NOMO-1 (cell line): ENCODE measurements around the gene GHR.

Experiments
- DNase-seq, 2 experiments: peaks; one replicate each; lab custom pipeline; 2025; ENCODE audit not compliant: unreplicated experiment in 2 of 2; lab: John Stamatoyannopoulos, UW

The GHR gene

DNA sequence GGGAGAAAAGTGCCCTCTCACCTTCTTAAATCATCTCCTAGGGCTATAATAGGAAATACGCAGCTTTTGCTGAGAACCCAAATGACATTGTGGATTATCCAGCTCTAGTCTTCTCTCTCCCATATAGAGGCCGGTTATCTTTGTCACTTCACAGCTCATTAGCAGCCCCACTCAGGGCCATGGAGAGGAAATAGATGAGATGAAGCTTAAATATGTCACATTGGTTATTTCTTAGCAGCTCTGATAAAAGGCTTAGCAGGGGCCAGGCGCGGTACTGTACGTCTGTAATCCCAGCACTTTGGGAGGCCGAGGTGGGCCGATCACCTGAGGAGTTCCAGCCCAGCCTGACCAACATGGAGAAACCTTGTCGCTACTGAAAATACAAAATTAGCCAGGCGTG lies 90.0 kb downstream of the GHR start:
- DNase-seq: no peak

DNA sequence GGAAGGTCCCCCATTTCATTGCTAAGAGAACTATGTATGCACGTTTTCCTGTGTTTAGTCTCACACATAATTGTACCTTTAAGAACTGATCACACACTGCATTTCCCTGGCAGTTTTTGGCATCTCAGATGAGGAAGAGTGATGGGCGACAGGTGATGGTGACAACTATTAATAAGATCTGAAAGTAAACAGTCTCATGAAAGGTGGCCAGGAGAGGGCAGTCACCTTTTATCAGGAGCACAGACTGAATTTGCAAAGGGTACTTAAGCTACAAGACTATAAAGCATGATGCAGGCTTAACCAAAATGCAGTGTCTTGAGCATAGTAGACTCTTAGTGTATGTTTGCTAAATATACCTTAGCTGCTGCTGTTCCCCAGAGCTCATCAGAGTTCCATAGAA lies 91.5 kb downstream of the GHR start:
- no peak for DNase-seq

DNA sequence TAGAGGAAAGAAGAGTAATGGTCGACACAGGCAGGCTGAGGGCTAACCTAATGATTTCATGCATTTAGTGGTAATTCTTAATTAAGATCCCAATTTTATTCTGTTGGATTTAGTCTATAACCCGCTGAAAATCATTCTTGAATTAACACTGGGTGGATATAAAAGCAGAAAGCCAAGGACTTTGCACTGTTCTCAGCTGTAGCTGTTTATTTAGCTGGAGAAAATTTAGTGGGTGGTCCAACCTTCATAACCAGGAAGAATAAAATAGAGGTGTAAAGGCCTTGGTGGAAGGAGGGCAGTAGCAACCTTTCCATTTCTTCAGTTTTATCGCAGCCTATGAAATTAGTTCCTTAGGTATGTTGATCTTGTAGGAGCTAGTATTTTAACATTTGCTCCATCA lies 92.3 kb downstream of the GHR start:
- no peak for DNase-seq

DNA sequence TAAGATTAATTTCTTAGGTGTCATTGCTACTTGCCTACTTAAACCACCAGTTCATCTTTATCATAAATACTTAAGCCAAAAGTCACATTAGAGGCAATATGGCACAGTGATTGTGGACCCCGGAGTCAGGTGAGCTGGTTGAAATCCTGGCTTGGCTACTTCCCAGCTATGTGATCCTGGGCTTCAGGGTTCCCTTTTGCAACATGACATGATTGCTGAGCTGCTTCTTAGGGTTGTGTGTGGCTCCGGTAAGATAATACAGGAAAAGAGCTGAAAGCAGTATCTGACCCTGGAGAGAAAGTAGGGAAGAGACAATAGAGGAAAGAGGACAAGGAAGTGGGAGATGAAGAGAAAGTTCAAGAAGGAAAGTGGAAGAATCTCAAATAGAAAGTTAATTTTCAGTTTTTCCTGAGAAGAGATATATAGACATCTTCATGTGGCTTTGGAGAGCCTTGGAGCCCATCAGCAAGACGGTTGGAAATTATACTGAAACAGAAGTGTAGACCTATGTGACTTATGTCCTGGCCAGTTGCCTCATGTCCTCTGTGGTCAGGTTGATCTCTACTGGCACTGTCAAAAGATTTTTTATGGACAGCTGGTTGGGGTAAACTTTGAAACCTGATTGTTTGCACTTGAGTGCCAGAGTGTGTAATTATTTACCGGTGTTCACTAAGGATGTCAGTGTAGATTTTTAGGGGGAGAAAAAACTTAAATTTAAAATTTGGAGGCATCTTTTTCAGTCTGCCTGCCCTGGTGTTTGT lies 93.2 kb downstream of the GHR start:
- no peak for DNase-seq

DNA sequence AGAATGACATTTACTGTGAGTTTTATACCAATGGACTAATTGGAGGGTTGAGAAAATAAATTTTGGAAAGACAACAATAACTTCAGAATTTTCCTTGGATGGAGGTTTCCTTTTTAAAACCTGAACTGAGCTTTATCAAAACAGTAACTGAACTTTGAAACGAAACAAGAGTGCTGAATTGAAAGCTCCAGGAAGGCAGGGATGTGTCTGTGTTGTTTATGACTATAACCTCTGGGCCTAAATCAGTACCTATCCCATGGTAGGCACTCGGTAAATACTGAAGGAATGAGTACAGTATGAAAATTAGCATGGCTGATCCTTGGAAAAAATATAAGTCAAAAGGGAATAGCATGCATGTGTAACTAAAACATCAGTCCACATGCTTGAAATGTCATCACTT lies 93.9 kb downstream of the GHR start:
- no peak for DNase-seq

DNA sequence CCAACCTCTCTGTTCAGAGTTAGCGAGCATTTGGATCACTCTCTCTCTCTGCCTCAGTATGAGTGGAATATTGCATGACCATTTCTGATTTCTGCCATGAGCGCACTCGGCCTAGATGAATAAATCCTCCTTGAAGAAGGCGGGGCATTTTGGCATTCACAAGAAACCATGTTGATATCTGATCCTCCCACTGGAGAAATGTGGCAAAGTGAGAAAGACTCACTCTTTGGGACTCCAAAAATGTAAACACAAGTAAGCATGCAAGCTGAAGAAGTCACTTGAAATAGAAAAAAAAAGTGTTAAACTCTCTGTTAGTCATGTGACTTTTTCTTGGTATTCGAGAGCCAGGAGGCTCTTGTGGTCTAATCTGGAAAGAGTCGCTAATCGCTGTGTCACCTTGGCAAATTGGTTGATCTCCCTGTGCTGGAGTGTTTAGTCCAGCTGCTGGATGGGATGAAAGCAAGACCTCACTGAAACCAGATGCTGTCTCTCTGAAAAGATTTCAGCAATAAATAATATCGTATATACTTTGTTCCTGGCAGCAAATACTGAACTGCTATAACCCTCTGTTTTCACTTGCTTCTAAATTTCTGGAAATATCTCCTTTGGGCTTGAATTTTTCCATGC lies 95.5 kb downstream of the GHR start:
- DNase-seq: no peak

DNA sequence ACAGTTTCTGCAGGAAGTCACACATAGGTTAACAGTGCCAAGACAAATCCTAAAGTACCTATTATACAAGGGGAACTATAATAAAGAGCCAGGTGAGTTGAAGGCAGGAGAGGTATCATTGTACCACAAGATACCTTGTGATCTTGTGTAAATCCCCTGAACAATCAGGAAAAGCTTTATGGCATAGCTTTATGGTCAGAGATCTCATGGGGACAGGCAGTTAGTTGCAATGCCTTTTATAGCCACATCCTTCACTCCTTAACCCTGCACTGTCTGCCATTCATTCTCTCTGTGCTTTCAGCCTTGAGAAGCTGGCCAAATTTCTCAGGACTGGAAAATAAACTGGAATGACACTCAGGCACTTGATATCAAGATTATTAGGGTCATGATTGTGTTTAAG lies 97.0 kb downstream of the GHR start:
- DNase-seq: no peak

DNA sequence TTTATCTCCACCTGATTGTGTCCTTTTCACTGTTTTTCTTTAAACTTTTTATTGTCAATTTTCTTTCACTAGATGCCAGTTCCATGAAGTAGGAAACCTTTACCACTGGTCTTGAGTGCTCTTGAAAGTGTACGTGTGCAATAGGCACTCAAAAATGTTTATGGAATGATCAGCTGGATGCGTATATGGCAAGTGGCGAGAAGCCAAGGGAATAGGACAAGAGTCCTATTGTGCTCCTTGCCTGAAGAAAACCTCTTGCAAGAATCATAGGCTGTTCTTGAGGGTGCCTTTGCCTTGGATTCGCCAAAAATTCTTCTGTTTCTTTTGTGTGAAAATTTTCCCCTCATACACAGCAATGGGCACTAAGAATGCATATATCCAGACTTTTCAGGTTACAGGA lies 97.7 kb downstream of the GHR start:
- no peak for DNase-seq

DNA sequence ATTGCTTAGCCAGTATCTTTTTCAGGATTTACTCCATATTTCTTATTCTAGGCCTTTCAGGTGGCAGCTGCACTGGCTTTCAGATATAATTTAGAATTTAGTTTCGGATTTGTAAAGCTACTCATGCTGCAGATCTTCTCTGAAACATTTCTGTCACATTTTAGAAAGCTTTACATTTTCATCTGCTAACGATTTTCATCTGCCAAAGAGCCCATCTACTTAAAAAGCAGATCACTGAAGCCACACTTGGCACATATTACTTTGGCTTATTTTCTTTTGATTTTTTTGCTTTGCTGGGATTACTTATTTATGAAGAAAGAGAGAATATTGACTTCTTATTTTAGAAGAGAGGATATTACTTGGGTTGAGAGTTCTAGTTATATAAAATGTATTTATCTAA lies 98.2 kb downstream of the GHR start:
- no peak for DNase-seq

DNA sequence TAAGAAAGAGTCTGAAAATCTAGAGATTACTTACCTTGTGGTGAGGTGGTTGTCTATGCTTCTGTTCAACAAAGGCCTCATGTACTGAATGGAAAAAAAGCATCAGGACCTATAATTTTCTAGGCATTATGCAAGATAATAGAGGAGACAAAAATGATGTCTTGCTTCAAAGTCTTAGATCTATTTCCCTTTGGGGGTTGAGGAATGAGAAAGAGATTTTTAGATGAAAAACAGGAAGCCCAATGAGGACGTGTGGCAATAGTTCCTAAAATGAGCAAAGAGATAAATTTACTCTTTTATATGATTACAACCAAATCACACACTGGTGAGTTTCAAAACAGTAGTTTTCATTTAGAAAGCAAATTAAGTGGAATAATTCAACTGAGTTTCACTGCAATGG lies 99.5 kb downstream of the GHR start:
- DNase-seq: peak; percentile 16 to 63

DNA sequence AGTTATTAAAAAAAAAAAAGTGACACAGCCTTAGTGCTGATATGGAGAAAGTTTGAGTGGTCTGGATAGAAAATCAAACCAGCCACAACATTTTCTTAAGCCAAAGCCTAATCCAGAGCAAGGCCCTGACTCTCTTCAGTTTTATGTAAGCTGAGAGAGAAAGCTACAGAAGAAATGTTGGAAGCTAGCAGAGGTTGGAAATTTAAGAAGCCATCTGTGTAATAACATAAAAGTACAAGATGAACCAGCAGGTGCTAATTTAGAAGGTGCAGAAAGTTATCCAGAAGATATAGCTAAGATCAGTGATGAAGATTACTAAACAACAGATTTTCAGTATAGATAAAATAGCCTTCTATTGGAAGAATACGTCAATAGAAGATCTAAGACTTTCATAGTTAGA lies 102.9 kb downstream of the GHR start:
- no peak for DNase-seq

DNA sequence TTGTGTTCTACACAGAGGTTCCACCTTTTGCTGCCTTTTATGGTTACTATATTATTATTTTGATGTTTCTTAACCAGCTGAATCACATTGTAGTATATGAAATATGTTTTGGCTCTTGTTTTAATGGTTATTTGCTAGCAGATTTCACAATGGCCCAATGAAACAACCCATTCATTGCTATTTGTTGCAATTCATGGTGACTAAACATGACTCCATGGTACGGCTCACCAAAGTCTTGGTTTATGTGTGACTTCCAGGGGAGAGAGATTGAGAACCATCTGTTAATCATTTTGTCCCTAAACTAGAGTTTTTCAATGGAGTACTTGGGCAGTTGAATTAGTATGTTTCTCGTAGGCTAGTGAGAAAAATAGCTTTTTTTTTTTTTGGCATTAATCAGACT lies 108.4 kb downstream of the GHR start:
- no peak for DNase-seq

DNA sequence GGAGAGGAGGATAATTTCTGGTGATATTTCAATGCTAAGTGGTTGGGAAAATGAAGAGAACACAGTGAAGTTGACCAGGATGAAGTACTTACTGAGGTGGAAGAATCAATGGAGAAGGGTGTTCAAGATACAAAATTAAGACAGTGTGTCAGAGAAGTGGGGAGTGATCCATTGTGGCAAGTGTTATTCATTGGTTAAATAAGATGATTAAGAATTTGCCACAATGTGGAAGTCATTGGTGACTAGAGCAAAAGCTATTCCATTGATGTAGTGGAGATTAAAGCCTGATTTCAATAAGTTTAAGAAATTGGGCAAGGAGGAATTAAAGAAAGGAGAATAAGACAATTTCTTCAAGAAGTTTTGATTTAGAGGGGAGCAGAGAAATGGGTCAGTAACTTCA lies 118.9 kb downstream of the GHR start:
- no peak for DNase-seq

DNA sequence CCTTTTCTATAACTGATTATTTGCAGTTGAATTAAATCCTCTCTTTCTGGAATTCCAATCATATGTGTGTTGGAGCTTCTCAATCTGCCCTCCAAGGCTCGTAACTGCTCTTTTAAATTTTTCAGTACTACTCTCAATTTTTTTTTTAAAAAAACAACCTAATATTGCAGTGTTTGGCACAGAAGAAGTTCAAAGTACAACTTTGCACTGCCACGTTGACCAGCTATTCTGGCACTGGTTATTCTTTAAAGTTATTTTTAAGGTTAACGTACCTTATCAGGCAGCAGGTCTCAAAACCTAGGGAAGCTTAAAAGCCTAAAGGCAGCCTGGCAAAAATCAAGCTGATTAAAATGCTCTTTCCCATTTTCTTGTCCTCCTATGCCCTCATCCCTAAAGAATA lies 120.5 kb downstream of the GHR start:
- no peak for DNase-seq

DNA sequence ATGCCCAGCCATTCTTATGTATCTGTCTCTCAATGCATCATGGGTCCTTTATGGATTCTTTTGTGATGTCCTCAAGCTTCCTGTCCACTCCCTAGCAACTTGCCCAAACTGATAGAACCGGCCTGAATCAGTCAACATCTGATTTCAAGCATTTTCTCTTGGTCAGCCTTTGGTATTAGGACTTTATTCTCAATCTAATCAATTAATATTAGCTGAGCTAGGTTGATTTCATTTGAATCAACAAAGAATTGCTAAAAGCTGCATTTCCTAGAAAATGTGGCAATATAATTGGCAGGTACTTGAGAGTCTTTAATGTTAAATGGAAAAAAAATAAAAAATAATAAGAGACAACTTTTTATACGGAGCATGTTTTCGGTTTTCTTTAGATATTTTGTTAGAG lies 121.8 kb downstream of the GHR start:
- DNase-seq: no peak

DNA sequence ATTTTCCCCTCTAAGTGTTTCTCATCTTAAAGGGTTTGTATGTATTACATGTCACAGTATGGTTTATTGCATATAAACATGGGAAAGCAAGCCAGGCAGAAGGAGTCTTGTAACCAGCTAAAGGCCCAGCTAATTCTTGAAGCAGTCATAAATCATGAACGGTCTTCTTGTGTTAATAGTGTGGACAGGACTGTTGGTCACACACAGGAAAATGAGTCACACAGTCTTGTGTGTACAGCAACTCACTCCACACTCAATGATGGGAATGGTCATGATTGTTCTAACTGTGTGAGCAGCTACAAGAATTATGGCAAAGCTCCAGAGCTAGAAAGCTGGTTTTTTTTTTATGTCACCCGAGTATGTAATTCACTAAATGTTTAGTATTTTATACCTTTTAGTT lies 123.9 kb downstream of the GHR start:
- no peak for DNase-seq

DNA sequence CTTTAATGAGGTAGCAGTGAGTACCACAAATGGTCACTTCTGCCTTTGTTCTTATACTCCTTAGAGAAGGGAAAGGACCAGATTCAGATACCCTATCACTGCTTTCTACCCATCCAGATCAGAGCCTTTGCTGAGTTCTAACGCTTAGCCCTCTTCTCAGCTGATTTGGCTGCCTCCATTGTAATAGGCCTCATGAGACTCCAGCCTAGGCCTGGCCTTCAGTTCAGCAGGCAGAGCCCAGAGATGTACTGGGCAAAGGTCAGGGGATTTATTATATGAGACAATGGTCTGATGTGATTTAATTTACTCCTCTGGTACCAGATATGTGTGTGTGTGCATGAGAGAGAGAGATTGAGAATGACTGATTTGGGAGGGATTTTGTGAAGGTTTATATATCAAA lies 124.7 kb downstream of the GHR start:
- DNase-seq: no peak

DNA sequence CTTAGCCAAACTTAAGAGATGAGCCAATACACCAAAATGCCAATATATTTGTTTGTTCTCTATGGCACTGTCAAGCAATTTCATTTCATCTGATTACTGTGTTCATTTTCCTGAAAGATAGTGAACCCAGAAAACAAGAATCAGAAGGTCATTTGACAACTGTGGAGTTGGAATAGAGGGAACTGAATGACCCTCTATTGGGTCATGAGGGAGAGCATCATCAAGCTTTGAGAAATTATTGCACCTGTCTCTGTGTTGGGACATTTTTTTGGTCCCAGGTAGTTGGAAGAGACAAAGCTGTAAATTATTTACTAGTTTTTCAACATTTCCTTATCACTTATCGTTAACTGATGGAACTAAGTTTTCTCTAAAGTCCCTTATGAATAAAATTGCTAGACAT lies 129.4 kb downstream of the GHR start:
- no peak for DNase-seq

DNA sequence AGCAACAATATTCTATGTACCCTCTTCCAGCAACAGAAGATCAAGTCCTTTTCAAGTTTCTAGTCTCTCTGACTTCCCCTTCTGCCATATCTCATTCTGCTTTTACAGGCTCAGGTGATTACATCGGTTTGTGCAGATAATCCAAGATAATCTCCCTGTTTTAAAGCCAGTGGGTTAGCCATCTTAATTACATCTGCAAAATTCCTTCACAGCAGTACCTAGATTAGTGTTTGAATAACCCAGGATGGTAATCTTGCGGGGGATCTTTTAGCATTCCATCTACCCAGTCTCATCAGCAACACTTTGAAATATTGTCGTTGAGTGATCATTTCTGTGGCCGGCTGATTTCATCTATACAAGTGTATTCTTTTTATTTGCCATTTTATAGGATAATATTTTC lies 130.2 kb downstream of the GHR start:
- DNase-seq: no peak

DNA sequence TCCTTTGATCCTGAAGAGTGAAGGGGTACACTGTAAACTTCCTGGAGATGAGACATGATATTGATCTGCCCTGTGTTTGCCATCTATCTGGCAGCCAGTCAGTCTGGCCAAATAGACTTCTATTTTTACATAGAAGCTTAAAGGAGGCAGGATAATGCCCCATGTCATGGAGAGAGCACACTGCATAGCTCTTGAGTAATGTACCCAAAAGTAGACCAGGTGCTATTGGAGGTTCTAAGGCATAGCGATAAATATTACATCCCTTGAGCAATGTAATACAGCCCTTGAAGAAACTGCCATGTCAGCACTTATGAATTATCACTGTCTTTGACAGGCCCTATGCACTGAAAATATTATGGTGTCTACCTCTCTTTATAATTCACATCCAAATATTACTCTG lies 131.8 kb downstream of the GHR start:
- no peak for DNase-seq

DNA sequence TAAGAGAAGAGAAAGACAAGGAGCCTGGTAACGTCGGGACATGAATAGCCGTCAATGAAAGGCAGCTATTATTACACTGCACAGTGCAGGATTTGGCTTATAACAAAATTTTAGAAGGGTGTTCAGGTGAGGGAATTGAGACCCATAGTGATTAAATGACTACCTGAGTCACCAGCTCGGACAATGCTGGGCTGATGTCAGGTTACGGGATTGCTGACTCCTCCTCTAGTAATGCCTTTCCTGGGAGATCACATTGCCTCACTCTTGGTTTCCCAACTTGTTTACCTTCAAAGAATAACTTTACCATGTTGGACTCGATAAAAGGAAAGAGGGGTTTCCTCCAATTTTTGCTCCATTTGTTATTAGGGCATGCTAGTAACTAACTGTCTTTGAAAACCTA lies 132.6 kb downstream of the GHR start:
- no peak for DNase-seq

DNA sequence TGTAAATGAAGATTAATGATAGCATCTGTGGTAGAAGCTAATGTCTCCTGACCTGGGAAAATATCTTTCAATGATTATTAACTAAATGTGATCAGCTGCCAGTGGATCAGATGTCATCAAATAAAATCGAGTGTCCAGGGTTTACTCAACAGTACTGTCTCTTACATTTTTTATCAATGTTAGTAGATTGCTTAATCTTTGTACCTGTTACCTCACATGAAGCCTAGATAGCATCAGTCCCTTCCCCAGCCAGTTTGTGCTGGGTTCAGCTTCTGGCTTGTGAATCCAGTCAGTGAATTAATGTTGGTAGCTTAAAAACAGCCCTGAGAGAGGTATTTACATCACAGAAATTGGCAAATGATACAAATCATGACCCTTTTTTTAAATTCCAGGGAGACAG lies 134.4 kb downstream of the GHR start:
- DNase-seq: no peak

DNA sequence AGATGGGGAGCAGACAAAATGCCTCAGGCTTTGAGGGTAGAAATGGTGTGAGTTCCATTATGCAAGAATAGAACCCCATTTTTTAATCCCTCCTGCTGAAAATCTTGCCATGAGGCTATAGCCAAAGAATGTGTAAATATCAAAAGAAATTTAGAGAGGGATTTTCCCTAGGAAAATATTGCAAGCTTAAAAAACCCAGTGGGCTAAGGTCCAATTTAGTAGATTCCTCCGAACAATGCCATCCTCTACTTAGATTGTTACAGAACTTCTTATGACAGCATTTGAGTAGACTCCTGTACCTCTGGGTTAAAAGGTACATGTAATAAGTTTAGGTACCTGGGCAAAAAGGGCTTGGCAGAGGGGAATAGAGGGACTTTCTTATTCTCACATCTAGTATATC lies 138.4 kb downstream of the GHR start:
- DNase-seq: no peak
